Neuronal stem cell (in vitro differentiated cells): Measurements from ENCODE around the gene NRF1.
"Not testable (repeated sequence)": the region's sequence is repeated elsewhere in the genome, so short reads cannot be mapped to it uniquely, and the experiment has no call there.

Source experiments
- DNase-seq: peaks from one replicate; pipeline ENCODE4 v3.0.0-alpha.2; 2013; ENCODE audit warnings: low spot score
- H2AFZ ChIP-seq: one replicate; pipeline ENCODE4 v1.6.1; 2013; ENCODE audit warnings: mild to moderate bottlenecking, low read length, inconsistent platforms
- H2AK5ac ChIP-seq: 2 replicates; pipeline ENCODE4 v1.6.1; 2013; ENCODE audit warnings: low read depth, mild to moderate bottlenecking, inconsistent platforms, low read length, moderate library complexity, mixed read lengths
- H2BK120ac ChIP-seq: 2 replicates; pipeline ENCODE4 v1.6.1; 2013; ENCODE audit warnings: low read depth, mild to moderate bottlenecking, inconsistent platforms, low read length, moderate library complexity, mixed read lengths
- H2BK12ac ChIP-seq: one replicate; pipeline ENCODE4 v1.6.1; 2013; ENCODE audit warnings: low read length, inconsistent platforms
- H2BK15ac ChIP-seq: 2 replicates; pipeline ENCODE4 v1.6.1; 2013; ENCODE audit warnings: mild to moderate bottlenecking, low read length, inconsistent platforms, mixed read lengths
- H2BK5ac ChIP-seq: one replicate; pipeline ENCODE4 v1.6.1; 2013; ENCODE audit warnings: inconsistent platforms, mild to moderate bottlenecking, low read length, moderate library complexity
- H3K14ac ChIP-seq: one replicate; pipeline ENCODE4 v1.6.1; 2013; ENCODE audit warnings: low read length, inconsistent platforms
- H3K18ac ChIP-seq: 2 replicates; pipeline ENCODE4 v1.6.1; 2013; ENCODE audit warnings: low read length, inconsistent platforms
- H3K23ac ChIP-seq: 2 replicates; pipeline ENCODE4 v1.6.1; 2013; ENCODE audit warnings: low read depth, mild to moderate bottlenecking, mixed read lengths, low read length, inconsistent platforms; ENCODE audit not compliant: poor library complexity
- H3K27ac ChIP-seq: replicated peaks from 3 replicates; pipeline ENCODE4 v1.5.1; 2013; ENCODE audit warnings: low read length, inconsistent platforms
- H3K27me3 ChIP-seq, 3 experiments: 2 replicates each; pipeline ENCODE4 v1.6.1; 2013; ENCODE audit warnings: low read length in 3 of 3, mild to moderate bottlenecking in 2 of 3, inconsistent platforms in 1 of 3, low read depth in 1 of 3, mixed read lengths in 1 of 3, moderate library complexity in 1 of 3; ENCODE audit not compliant: control insufficient read depth in 3 of 3, insufficient read depth in 3 of 3
- H3K36me3 ChIP-seq, 2 donors: replicated peaks in 1 of 2; 2 replicates each; pipeline ENCODE4 v1.6.1; 2013; ENCODE audit warnings: low read length in 2 of 2; ENCODE audit not compliant: control insufficient read depth in 2 of 2, insufficient read depth in 2 of 2
- H3K4ac ChIP-seq: 2 replicates; pipeline ENCODE4 v1.6.1; 2013; ENCODE audit warnings: inconsistent platforms, mild to moderate bottlenecking, low read length, moderate library complexity
- H3K4me1 ChIP-seq, 2 donors: 1 replicate in 1 of 2; 2 replicates in 1 of 2; pipeline ENCODE4 v1.6.1; 2013; ENCODE audit warnings: low read length in 2 of 2, low read depth in 1 of 2; ENCODE audit not compliant: control insufficient read depth in 2 of 2, insufficient read depth in 1 of 2
- H3K4me2 ChIP-seq: one replicate; pipeline ENCODE4 v1.6.1; 2013; ENCODE audit warnings: mild to moderate bottlenecking, low read length, inconsistent platforms; ENCODE audit not compliant: insufficient read depth, poor library complexity, severe bottlenecking
- H3K4me3 ChIP-seq, 2 donors: 2 replicates each; pipeline ENCODE4 v1.5.1; 2013; ENCODE audit warnings: low read length in 2 of 2, mild to moderate bottlenecking in 2 of 2, inconsistent platforms in 1 of 2, moderate library complexity in 1 of 2
- H3K79me1 ChIP-seq: one replicate; pipeline ENCODE4 v1.6.1; 2013; ENCODE audit warnings: low read depth, mild to moderate bottlenecking, inconsistent platforms, low read length, moderate library complexity
- H3K9ac ChIP-seq: one replicate; pipeline ENCODE4 v1.6.1; 2013; ENCODE audit warnings: mild to moderate bottlenecking, low read depth, low read length, inconsistent platforms; ENCODE audit not compliant: poor library complexity
- H3K9me3 ChIP-seq, 2 donors: replicated peaks in 1 of 2; 2 replicates each; pipeline versions ENCODE3 to v1.6.1; 2013; ENCODE audit warnings: low read length in 2 of 2, mild to moderate bottlenecking in 2 of 2, inconsistent platforms in 1 of 2, low read depth in 1 of 2, mixed read lengths in 1 of 2, moderate library complexity in 1 of 2; ENCODE audit not compliant: control insufficient read depth in 2 of 2, insufficient read depth in 1 of 2
- H4K8ac ChIP-seq: one replicate; pipeline ENCODE4 v1.6.1; 2013; ENCODE audit warnings: low read depth, mild to moderate bottlenecking, inconsistent platforms, low read length, moderate library complexity
- H4K91ac ChIP-seq: one replicate; pipeline ENCODE4 v1.6.1; 2013; ENCODE audit warnings: low read length, low read depth, mild to moderate bottlenecking, inconsistent platforms; ENCODE audit not compliant: poor library complexity
- WGBS, 2 donors: extraction: QIAGEN DNeasy Blood & Tissue Kit; methylation state at CpG; one replicate each; pipeline ENCODE4 v1.1.7; 2013; ENCODE audit warnings: missing lambda C conversion rate in 2 of 2, mixed read lengths in 1 of 2; ENCODE audit not compliant: insufficient read length in 2 of 2, insufficient replicate concordance in 1 of 2; ENCODE audit errors: extremely low coverage in 2 of 2; 5-methylcytosine and 5-hydroxymethylcytosine counted together

Gene NRF1

DNA sequence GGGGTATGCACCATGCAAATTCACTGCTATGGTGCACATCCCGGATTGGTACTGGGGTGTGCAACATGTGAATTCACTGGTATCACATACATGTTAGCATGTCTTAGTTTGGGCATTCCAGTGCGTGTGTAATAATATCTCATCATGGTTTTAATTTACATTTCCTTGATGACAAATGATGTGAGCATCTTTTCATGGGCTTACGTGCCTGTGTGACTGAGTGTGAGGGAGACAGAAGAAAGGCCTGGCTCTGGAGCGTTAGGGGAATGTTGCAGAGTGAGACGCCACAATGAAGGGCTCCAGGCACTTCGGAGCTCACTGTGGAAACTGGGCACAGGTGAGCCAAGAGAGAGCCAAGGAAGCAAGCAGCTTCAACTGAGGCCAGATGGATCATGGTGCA is 178.6 kb downstream of the NRF1 start:
- H3K27me3 ChIP-seq = peaks cover 10 to 69% (median 28%) of the 10 kb centered on the region in 3 experiments
- no peak overlapping the region for H2AFZ ChIP-seq
- no peak for DNase-seq
- WGBS, 2 donors = no CpG with 5 or more reads among the region's 6 CpGs
- no peak overlapping the region for H4K8ac ChIP-seq
- no peak overlapping the region for H3K27ac ChIP-seq
- no peak overlapping the region for H2BK120ac ChIP-seq
- no peak overlapping the region for H3K4me3 ChIP-seq
- H3K14ac ChIP-seq = no peak overlapping the region
- H3K9ac ChIP-seq = no peak overlapping the region
- peaks cover 0 to 2% of the 10 kb centered on the region in 2 donors for H3K9me3 ChIP-seq
- no peaks in the 10 kb centered on the region for H3K36me3 ChIP-seq
- H2BK5ac ChIP-seq = no peak overlapping the region
- H3K18ac ChIP-seq = no peak overlapping the region
- H3K79me1 ChIP-seq = no peaks in the 10 kb centered on the region
- H2BK15ac ChIP-seq = no peak overlapping the region
- H3K23ac ChIP-seq = no peak overlapping the region
- H3K4ac ChIP-seq = no peak overlapping the region
- H3K4me2 ChIP-seq = no peak overlapping the region
- H2AK5ac ChIP-seq = no peak overlapping the region
- no peak overlapping the region for H4K91ac ChIP-seq
- H2BK12ac ChIP-seq = no peak overlapping the region
- H3K4me1 ChIP-seq = peaks cover 7 to 9% of the 10 kb centered on the region in 2 donors

DNA sequence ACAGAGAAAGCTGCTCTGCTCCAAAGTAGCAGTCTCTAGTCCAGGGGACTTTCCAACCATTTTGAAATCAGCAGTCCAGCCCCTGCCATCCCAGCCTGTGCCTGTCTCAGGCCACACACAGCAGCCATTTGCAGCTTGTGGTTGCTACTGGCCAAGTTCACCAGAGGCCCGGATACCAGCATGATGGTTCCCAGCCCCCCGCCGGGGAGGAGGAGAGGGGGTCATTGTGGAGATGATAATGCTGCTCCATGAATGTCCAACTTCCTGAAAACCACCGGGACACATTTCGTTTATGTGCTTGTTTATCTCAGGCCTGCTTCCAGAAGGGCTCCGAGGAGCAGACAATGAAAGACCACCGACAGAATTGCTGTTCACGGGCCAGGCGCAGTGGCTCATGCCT is 181.2 kb downstream of the NRF1 start:
- no peak for DNase-seq
- peak overlapping the region; percentile 52 for H3K18ac ChIP-seq
- H3K27me3 ChIP-seq = peaks cover 0 to 47% (median 3%) of the 10 kb centered on the region in 3 experiments
- H2AK5ac ChIP-seq = no peak overlapping the region
- H2BK12ac ChIP-seq = no peak overlapping the region
- H2BK120ac ChIP-seq = no peak overlapping the region
- H2BK15ac ChIP-seq = no peak overlapping the region
- no peak overlapping the region for H3K4me2 ChIP-seq
- WGBS, 2 donors = no CpG with 5 or more reads among the region's 9 CpGs
- H3K14ac ChIP-seq = no peak overlapping the region
- no peak overlapping the region for H2BK5ac ChIP-seq
- no peak overlapping the region for H3K4me3 ChIP-seq
- H4K8ac ChIP-seq = no peak overlapping the region
- no peak overlapping the region for H3K27ac ChIP-seq
- no peaks in the 10 kb centered on the region for H3K79me1 ChIP-seq
- no peaks in the 10 kb centered on the region for H3K36me3 ChIP-seq
- H3K9me3 ChIP-seq = peaks cover 0 to 2% of the 10 kb centered on the region in 2 donors
- peaks cover 7 to 9% of the 10 kb centered on the region in 2 donors for H3K4me1 ChIP-seq
- no peak overlapping the region for H4K91ac ChIP-seq
- no peak overlapping the region for H3K23ac ChIP-seq
- no peak overlapping the region for H3K9ac ChIP-seq
- no peak overlapping the region for H3K4ac ChIP-seq
- H2AFZ ChIP-seq = peak overlapping the region; percentile 94

DNA sequence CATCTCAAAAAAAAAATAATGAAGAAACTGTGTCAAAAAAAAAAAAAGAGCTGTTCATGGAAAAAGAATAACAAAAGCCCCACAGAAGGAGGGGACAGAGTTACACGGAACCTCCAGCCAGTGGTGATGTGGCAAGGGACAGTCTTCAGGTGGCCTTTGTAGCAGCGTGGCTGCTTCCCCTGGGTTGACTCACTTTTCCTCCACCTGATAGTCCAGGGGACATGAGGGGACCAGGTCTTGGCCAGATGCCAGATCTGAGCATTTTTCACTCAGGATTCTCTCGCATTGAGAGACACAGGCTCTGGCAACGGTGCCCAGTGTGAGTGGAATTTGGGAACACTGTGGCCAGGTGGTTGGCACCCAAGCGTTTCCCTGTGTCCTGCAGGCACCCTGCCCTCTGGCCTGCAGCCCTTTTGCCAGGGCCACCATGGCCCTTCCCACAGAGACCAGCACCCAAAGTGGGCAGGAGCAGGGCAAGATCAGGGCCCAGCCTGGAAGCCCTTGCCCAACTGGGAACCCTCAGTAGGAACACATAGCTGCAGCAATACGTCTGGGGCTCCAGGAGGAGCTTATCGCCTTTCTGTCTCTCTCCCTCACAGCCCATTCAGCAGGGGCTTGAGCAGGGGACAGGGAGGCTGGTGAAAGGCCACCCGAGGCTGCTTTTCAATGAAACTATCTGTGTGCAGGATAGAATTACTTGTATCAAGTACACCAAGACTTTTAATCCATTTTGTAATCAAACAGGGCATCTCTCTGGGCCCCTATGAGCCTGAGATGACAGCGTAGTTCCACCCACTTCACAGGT is 182.2 kb downstream of the NRF1 start:
- no peak overlapping the region for H3K14ac ChIP-seq
- peak overlapping the region; percentile 44 for H3K23ac ChIP-seq
- H3K27me3 ChIP-seq = peaks cover 0 to 38% (median 4%) of the 10 kb centered on the region in 3 experiments
- H2BK12ac ChIP-seq = no peak overlapping the region
- no peak overlapping the region for H3K4me2 ChIP-seq
- peaks cover 0 to 2% of the 10 kb centered on the region in 2 donors for H3K9me3 ChIP-seq
- H3K36me3 ChIP-seq = no peaks in the 10 kb centered on the region
- H3K4ac ChIP-seq = no peak overlapping the region
- H3K4me1 ChIP-seq = peaks cover 7 to 9% of the 10 kb centered on the region in 2 donors
- DNase-seq = no peak
- no peak overlapping the region for H2BK15ac ChIP-seq
- peak overlapping the region; percentile 78 for H2BK5ac ChIP-seq
- H3K9ac ChIP-seq = peak overlapping the region; percentile 24
- H3K27ac ChIP-seq = no peak overlapping the region
- H3K79me1 ChIP-seq = no peaks in the 10 kb centered on the region
- H3K18ac ChIP-seq = peak overlapping the region; percentile 85
- WGBS, 2 donors = no CpG with 5 or more reads among the region's 9 CpGs
- H2BK120ac ChIP-seq = no peak overlapping the region
- H3K4me3 ChIP-seq = no peak overlapping the region
- peak overlapping the region; percentile 94 for H2AFZ ChIP-seq
- no peak overlapping the region for H4K8ac ChIP-seq
- peak overlapping the region; percentile 74 for H2AK5ac ChIP-seq
- no peak overlapping the region for H4K91ac ChIP-seq

DNA sequence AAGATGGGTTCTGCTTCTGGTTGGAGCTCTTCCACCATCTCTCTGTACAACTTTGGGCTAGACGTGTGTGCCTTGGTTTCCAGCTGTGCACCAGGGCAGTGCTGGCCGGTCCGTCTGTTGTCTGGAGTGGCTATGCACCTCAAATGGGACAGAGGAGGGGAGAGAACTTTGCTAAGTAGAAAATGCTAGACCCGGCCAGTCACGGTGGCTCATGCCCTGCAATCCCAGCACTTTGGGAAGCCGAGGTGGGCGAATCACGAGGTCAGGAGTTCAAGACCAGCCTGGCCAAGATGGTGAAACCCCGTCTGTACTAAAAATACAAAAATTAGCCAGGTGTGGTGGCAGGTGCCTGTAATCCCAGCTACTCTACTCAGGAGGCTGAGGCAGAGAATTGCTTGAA is 182.9 kb downstream of the NRF1 start:
- not testable (repeated sequence) for H3K4me1 ChIP-seq, H3K79me1 ChIP-seq, DNase-seq, H3K36me3 ChIP-seq, H2BK120ac ChIP-seq, H3K4me2 ChIP-seq, H2AK5ac ChIP-seq, H3K9me3 ChIP-seq, H4K91ac ChIP-seq, H3K23ac ChIP-seq, H3K4ac ChIP-seq, H2BK5ac ChIP-seq, H2BK12ac ChIP-seq, H4K8ac ChIP-seq, H3K18ac ChIP-seq, H3K9ac ChIP-seq, H3K27ac ChIP-seq, H2BK15ac ChIP-seq, H2AFZ ChIP-seq, H3K4me3 ChIP-seq
- no CpG with 5 or more reads among the region's 9 CpGs for WGBS, 2 donors
- H3K27me3 ChIP-seq = peaks cover 0 to 31% (median 5%) of the 10 kb centered on the region in 3 experiments
- peak overlapping the region; percentile 38 for H3K14ac ChIP-seq
